GM12874 (cell line): ENCODE measurements around the gene PIK3R6.

ENCODE experiments used
- CTCF ChIP-seq: IDR thresholded peaks from 2 replicates; pipeline ENCODE4 v1.5.1; 2011; ENCODE audit warnings: low read depth, mild to moderate bottlenecking, control low read depth, low read length, moderate library complexity; ENCODE audit not compliant: insufficient read depth

Gene PIK3R6

GRCh38 chr17:8870406-8871040, 3.0 kb upstream of the PIK3R6 start:
- no peak for TF ChIP-seq CTCF

DNA sequence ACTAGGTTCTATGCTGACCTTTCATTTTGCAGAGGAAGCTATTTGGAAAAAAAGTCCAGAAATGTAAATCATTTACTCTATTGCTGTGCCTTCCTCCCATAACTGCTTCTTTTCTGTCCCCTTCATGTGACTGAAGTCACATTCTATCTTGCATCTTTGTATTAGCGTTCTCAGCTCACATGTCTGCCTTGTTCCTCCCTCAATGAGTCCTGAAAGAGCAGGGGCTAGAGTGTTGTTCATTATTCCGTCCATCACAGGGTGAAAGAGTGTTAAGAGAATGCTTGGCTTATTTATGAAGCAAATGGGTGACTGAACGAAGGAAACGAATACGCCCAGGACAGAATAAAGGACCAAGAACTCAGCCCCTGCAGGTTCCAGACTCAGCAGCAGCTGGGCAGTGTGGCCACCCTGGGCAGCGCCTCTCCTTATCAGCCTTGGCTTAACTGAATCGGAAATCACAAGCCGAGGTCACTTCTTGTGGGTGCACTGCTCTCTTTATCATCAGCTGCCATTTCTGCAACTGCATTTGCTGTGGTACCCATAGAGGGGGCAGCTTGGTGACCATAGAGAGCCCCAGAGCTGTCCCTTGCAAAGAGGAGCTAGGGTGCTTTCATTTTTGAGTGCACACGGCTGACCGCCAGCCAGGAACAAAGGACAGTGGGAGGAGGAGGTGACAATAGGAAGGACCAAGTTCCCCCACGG, 1.8 kb upstream of the PIK3R6 start:
- TF ChIP-seq CTCF, result no peak

- no peak for TF ChIP-seq CTCF
These were observed 1.1 kb upstream of the PIK3R6 start for GRCh38 chr17:8868529-8868951.

DNA sequence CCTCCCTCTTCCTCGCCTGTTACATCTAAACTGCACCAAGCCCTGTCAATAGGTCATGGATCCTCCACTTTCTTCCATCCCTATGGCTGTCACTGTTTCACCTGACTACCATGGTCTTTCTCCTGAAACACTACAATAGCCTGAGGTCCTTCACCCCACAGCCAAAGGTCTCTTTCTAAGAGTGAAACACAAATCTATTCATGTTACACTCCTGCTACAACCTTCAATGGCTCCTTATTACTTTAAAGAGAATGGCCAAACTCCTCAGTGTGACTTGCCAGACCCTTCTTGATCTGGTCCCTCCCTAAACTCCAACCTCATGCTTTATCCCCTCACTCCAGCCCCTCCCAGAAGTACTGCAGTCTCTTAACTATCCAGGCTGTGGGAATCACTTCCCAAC, 618 bp upstream of the PIK3R6 start:
- TF ChIP-seq CTCF, result no peak

DNA sequence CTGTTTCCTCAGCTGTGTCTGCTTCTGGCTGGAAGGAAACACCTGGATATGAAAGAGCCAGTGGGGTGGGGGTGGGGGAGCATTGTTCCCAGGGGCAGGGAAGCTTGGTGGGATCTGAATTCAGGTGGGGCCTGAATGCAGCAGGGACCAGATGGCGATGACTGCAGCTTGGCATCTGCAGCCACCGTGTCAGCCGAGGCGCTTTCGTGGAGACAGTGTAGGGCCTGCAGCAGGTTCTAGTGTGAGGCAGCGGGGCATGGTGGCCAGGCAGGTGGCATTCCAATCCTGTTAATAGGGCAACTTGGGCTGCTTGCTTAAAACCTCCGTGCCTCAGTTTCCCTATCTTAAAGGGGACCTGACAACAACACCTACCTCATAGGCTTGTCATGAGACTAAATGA, 1.7 kb downstream of the PIK3R6 start:
- TF ChIP-seq CTCF, result no peak

DNA sequence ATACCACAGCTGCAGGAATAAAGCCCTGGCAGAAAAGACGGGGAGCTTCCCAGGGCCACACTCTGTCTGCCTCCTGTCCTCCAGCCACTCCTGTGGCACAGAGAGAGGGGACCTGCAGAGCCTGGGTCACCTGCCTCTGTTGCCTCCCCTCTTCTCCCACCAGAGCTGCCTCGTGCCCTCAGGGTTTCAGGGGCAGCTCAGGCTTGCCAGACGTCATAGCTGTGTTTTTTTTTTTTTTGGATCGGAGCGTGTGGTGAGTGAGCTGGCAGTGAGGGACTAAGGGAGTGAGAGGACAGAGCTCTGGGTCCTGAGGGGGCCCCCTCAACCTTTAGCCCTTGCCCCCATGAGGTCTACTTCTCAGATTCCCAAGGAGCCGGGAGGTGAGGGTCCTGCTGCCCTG, 2.1 kb downstream of the PIK3R6 start:
- TF ChIP-seq CTCF, result no peak

- TF ChIP-seq CTCF, result no peak
These were observed 5.0 kb downstream of the PIK3R6 start for GRCh38 chr17:8862213-8863056.
